Hippocampal formation (tissue), 2 donors: ENCODE measurements around the gene PCDHGA10.
A peak's percentile ranks its signal among the peaks of the same experiment; 100 is the strongest.
"Not testable (repeated sequence)": the region's sequence is repeated elsewhere in the genome, so short reads cannot be mapped to it uniquely, and the experiment has no call there.

Experiments
- DNase-seq, 2 donors: peaks; one replicate each; lab custom pipeline; 2025; lab: John Stamatoyannopoulos, UW

Gene PCDHGA10

GRCh38 chr5:141420855-141421488, 8.2 kb downstream of the PCDHGA10 start, which contains the start of gene PCDHGA11:
Gene PCDHGA11 (plus strand): TSS chr5:141421051. CDS start chr5:141421228, 177 bp downstream.
- no peak for DNase-seq

- DNase-seq = no peak
Measured at GRCh38 chr5:141421489-141421855, 8.7 kb downstream of the PCDHGA10 start.

GRCh38 chr5:141422742-141423291, 10.0 kb downstream of the PCDHGA10 start:
- DNase-seq = no peak

GRCh38 chr5:141427783-141428426, 15.1 kb downstream of the PCDHGA10 start:
- DNase-seq = no peak

GRCh38 chr5:141430332-141431113, 17.7 kb downstream of the PCDHGA10 start, which contains the start of gene PCDHGA12:
Gene PCDHGA12 (plus strand): TSS chr5:141430507. CDS start chr5:141430760, 253 bp downstream.
- DNase-seq = peak in 1 of 2 donors; percentile 37

- DNase-seq = no peak
Measured at GRCh38 chr5:141431286-141431685, 18.5 kb downstream of the PCDHGA10 start.

- not testable (repeated sequence) for DNase-seq
Measured at GRCh38 chr5:141432308-141432707, 19.5 kb downstream of the PCDHGA10 start.

GRCh38 chr5:141432726-141433125, 19.9 kb downstream of the PCDHGA10 start:
- DNase-seq = not testable (repeated sequence)

GRCh38 chr5:141434006-141434405, 21.2 kb downstream of the PCDHGA10 start:
- no peak for DNase-seq

- no peak for DNase-seq
Measured at GRCh38 chr5:141437221-141437620, 24.4 kb downstream of the PCDHGA10 start.

- no peak for DNase-seq
Measured at GRCh38 chr5:141439411-141440141, 26.8 kb downstream of the PCDHGA10 start.

- DNase-seq = no peak
Measured at GRCh38 chr5:141440341-141440740, 27.6 kb downstream of the PCDHGA10 start.

- no peak for DNase-seq
Measured at GRCh38 chr5:141441571-141442170, 28.9 kb downstream of the PCDHGA10 start.

- no peak for DNase-seq
Measured at GRCh38 chr5:141465351-141465750, 52.6 kb downstream of the PCDHGA10 start.
